Hepatocyte (in vitro differentiated cells): Measurements from ENCODE around the gene DNMT1. TPM values are rescaled to one million over a fixed set of nuclear protein-coding genes. Genes with fewer than 3 reads are reported as not detected.
A peak's percentile ranks its signal among the peaks of the same experiment; 100 is the strongest.

Experiments
- DNase-seq: peaks from one replicate; pipeline ENCODE4 v3.0.0-alpha.2; 2016; ENCODE audit warnings: low spot score
- H2AFZ ChIP-seq: fragments of 200-600 bp; sonication (generic); 2 replicates; pipeline ENCODE4 v1.6.0; 2016; ENCODE audit warnings: antibody characterized with exemption, mild to moderate bottlenecking
- H3K27ac ChIP-seq: fragments of 200-600 bp; sonication (generic); 2 replicates; pipeline ENCODE4 v1.5.1; 2016; ENCODE audit warnings: mild to moderate bottlenecking
- H3K27me3 ChIP-seq: fragments of 200-600 bp; sonication (generic); 2 replicates; pipeline ENCODE4 v1.6.1; 2016
- H3K36me3 ChIP-seq: fragments of 200-600 bp; sonication (generic); replicated peaks from 2 replicates; pipeline ENCODE4 v1.5.1; 2016; ENCODE audit warnings: low read depth; ENCODE audit not compliant: insufficient read depth
- H3K4me1 ChIP-seq: fragments of 200-600 bp; sonication (generic); 2 replicates; pipeline ENCODE4 v1.5.1; 2016; ENCODE audit warnings: mild to moderate bottlenecking, moderate library complexity; ENCODE audit not compliant: insufficient read depth
- H3K4me2 ChIP-seq: fragments of 200-600 bp; sonication (generic); 2 replicates; pipeline ENCODE4 v1.6.0; 2016
- H3K4me3 ChIP-seq: fragments of 200-600 bp; sonication (generic); 2 replicates; pipeline ENCODE4 v1.5.1; 2016; ENCODE audit warnings: mild to moderate bottlenecking
- H3K79me2 ChIP-seq: fragments of 200-600 bp; sonication (generic); 2 replicates; pipeline ENCODE4 v1.6.0; 2017; ENCODE audit warnings: mild to moderate bottlenecking
- H3K9me2 ChIP-seq: fragments of 200-600 bp; sonication (generic); replicated peaks from 2 replicates; pipeline ENCODE4 v1.6.0; 2017; ENCODE audit warnings: mild to moderate bottlenecking; ENCODE audit not compliant: insufficient read depth
- H3K9me3 ChIP-seq: fragments of 200-600 bp; sonication (generic); 2 replicates; pipeline ENCODE4 v1.5.1; 2016; ENCODE audit warnings: low read depth, mild to moderate bottlenecking
- H4K20me1 ChIP-seq: fragments of 200-600 bp; sonication (generic); 2 replicates; pipeline ENCODE4 v1.6.0; 2016; ENCODE audit warnings: mild to moderate bottlenecking; ENCODE audit not compliant: insufficient read depth, poor library complexity, severe bottlenecking
- CTCF ChIP-seq: fragments of 200-600 bp; sonication (generic); IDR thresholded peaks from 2 replicates; pipeline ENCODE4 v1.5.1; 2016; ENCODE audit warnings: antibody characterized with exemption, mild to moderate bottlenecking; ENCODE audit not compliant: poor library complexity
- EZH2 ChIP-seq: fragments of 200-600 bp; sonication (generic); IDR thresholded peaks from 2 replicates; pipeline ENCODE4 v1.6.1; 2016; ENCODE audit warnings: antibody characterized with exemption, mild to moderate bottlenecking, borderline replicate concordance
- EZH2phosphoT487 ChIP-seq: fragments of 200-600 bp; sonication (generic); IDR thresholded peaks from one replicate; pipeline ENCODE4 v1.6.1; 2018; ENCODE audit warnings: antibody characterized with exemption, mild to moderate bottlenecking, low read depth, moderate library complexity; ENCODE audit not compliant: unreplicated experiment, severe bottlenecking
- WGBS: methylation state at CpG from one replicate; pipeline ENCODE4 v1.1.6; 2016; ENCODE audit warnings: low lambda C conversion rate; ENCODE audit errors: missing lambda C conversion rate; 5-methylcytosine and 5-hydroxymethylcytosine counted together
- polyA plus RNA-seq: library from polyadenylated mRNA; unstranded; fragments of >200 nt; fragmentation: Nextera tagmentation; extraction: Ambion mirVana; gene quantifications from 2 replicates; pipeline ENCODE4 v1.2.1, GENCODE V29; 2016
- total RNA-seq: library from RNA; depleted of rRNA; stranded (reverse); fragments of >200 nt; gene quantifications from 2 replicates; pipeline ENCODE4 v1.2.3, GENCODE V29; 2014

The DNMT1 gene
- total and polyA plus RNA-seq, 2 experiments from 2014 or later = 55.2 to 63.5 TPM

DNA sequence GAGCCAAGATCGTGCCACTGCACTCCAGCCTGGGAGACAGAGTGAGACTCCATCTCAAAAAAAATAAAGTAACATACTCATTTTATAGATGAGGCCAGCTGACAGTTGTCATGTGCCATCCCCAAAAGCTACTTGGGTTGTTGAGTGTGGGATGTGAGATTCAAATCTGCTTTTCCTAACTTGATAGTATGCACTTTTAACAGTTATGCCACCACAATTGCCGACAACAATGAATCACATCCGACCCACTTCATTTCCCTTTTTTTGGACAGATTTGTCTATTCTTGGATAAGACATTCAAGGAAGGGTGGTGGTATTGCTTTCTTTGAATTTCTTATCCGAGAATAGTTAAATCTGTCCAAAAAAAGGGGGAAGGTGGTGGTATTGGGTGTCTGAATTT lies 16.3 kb upstream of the DNMT1 start:
- no peaks in the 10 kb centered on the region for H3K36me3 ChIP-seq
- no peak overlapping the region for H3K4me2 ChIP-seq
- no peak for TF ChIP-seq CTCF
- no peak for TF ChIP-seq EZH2
- no peaks in the 10 kb centered on the region for H3K9me3 ChIP-seq
- WGBS = 91% methylated on average over 4 of the region's 4 CpGs
- DNase-seq = no peak
- no peaks in the 10 kb centered on the region for H3K9me2 ChIP-seq
- no peak overlapping the region for H3K27ac ChIP-seq
- no peaks in the 10 kb centered on the region for H3K27me3 ChIP-seq
- peaks cover 3% of the 10 kb centered on the region for H3K4me1 ChIP-seq
- no peak overlapping the region for H2AFZ ChIP-seq
- H3K4me3 ChIP-seq = no peak overlapping the region
- no peaks in the 10 kb centered on the region for H3K79me2 ChIP-seq
- no peaks in the 10 kb centered on the region for H4K20me1 ChIP-seq

GRCh38 chr19:10209315-10209714 lies 14.6 kb upstream of the DNMT1 start:
- Histone ChIP-seq H2AFZ (no peak overlapping the region), H3K4me3 (no peak overlapping the region), H3K27me3 (no peaks in the 10 kb centered on the region), H3K9me3 (no peaks in the 10 kb centered on the region), H3K9me2 (no peaks in the 10 kb centered on the region), H3K27ac (no peak overlapping the region), H3K4me1 (peaks cover 3% of the 10 kb centered on the region), H3K36me3 (no peaks in the 10 kb centered on the region), H4K20me1 (no peaks in the 10 kb centered on the region), H3K4me2 (no peak overlapping the region), H3K79me2 (no peaks in the 10 kb centered on the region)
- TF ChIP-seq CTCF (no peak), EZH2phosphoT487 (no peak), EZH2 (no peak)
- no peak for DNase-seq
- WGBS = 78% methylated on average over 4 of the region's 4 CpGs

DNA sequence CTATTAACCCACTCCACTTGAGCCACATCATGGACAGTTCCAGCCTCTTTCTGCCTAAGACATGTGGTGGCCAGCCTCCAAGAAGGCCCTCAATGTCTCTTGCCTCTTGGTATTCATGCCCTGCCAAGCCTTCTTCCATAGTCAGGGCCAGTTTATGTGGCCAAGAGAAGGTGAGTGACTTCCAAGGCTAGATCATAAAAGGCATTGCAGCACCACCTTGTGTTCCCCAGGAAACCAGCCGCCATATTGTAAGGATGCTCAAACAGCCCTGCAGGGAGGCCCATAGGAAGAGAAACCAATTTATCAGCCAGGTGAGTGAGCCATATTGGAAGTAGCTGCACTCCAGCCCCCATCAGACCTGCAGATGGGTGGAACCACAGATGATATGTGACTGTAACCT lies 12.3 kb upstream of the DNMT1 start:
- H3K27ac ChIP-seq = no peak overlapping the region
- no peaks in the 10 kb centered on the region for H3K9me3 ChIP-seq
- WGBS = 95% methylated on average over 1 of the region's 1 CpG
- no peak overlapping the region for H2AFZ ChIP-seq
- no peaks in the 10 kb centered on the region for H3K9me2 ChIP-seq
- TF ChIP-seq CTCF = no peak
- no peak for TF ChIP-seq EZH2
- TF ChIP-seq EZH2phosphoT487 = no peak
- no peaks in the 10 kb centered on the region for H3K27me3 ChIP-seq
- peaks cover 3% of the 10 kb centered on the region for H3K4me1 ChIP-seq
- no peaks in the 10 kb centered on the region for H3K36me3 ChIP-seq
- DNase-seq = no peak
- no peak overlapping the region for H3K4me3 ChIP-seq
- H3K79me2 ChIP-seq = no peaks in the 10 kb centered on the region
- no peaks in the 10 kb centered on the region for H4K20me1 ChIP-seq
- no peak overlapping the region for H3K4me2 ChIP-seq

DNA sequence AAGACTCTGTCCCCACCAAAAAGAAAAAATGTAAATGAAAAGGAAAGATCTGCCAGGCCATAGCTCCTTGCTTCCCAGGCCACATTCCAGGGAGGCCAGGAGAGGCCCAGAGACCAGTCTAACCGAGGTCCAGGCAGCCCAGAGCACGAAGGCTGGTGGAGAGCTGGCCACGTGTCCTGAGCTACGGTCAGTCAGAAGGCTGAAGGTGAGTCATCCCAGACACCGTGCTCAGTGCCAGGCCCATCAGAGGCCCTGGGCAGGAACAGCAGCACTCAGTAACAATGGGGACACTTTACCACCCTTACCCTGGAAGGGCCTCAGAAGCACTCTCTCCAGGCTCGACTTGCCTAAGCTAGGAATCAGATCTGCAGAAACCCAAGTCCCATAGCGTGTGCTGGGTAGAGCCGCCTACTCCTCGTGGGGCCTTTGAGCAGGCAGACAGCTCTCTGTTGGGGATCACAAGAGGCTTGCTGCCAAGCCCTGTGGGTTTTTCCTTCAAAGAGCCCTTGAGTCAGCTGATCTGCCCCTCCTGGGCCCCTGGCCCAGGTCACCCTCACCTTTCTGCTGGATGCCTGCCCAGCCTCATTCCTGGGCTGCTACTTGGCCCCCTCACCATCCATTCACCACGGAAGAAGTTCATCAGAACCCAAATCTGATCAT lies 11.6 kb upstream of the DNMT1 start:
- WGBS = 72% methylated on average over 9 of the region's 10 CpGs
- H4K20me1 ChIP-seq = no peaks in the 10 kb centered on the region
- H3K9me2 ChIP-seq = no peaks in the 10 kb centered on the region
- H3K4me1 ChIP-seq = peaks cover 3% of the 10 kb centered on the region
- H3K4me3 ChIP-seq = no peak overlapping the region
- peak; percentile 49 for DNase-seq
- H3K79me2 ChIP-seq = no peaks in the 10 kb centered on the region
- H2AFZ ChIP-seq = no peak overlapping the region
- no peak overlapping the region for H3K27ac ChIP-seq
- H3K9me3 ChIP-seq = no peaks in the 10 kb centered on the region
- no peaks in the 10 kb centered on the region for H3K27me3 ChIP-seq
- no peaks in the 10 kb centered on the region for H3K36me3 ChIP-seq
- TF ChIP-seq EZH2 (no peak), CTCF (no peak), EZH2phosphoT487 (no peak)
- no peak overlapping the region for H3K4me2 ChIP-seq
